ENCODE results near the gene TMEM127.

TMEM127 gene, protein sequence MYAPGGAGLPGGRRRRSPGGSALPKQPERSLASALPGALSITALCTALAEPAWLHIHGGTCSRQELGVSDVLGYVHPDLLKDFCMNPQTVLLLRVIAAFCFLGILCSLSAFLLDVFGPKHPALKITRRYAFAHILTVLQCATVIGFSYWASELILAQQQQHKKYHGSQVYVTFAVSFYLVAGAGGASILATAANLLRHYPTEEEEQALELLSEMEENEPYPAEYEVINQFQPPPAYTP

DNA sequence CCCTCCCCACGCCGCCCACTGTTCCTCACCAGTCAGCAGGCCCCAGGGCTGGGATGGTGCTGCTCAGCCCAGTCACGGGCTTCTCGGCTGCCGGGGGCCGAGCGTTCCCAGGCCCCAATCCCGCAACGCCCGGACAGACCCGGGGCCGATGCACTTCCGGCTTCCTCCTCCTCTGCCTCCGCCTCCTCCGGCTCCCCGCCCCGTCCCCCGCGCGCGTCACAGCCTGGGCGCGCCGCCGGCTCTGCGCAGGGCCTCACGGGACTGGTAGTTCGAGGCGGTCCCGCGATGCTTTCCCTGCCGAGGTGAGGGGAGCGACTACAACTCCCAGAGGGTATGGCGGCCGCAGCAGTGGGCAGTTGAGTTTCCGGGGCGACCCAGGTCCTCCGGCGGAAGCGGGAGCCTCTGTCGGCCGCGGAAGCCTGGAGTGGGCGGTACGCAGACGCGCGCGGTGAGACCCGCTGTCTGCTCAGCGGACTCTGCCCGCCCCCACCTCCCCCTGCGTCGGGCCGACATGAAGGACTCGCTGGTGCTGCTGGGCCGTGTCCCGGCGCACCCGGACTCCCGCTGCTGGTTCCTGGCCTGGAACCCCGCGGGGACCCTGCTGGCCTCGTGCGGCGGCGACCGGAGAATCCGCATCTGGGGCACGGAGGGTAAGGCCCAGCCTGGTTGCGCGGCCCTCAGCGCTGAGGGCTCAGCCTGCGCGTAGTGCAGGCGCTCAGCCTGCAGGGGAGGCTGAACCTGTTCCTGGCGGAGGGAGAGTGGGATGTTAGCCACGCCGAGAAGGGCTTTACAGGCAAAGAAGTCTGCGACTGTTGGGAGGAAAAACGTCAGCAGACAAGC lies at the start of gene TMEM127, which contains the start of gene CIAO1:
Gene TMEM127, minus strand, starts transcription at position 158 of the 840 bp plus-strand sequence. CDS start 616 bp downstream, outside the sequence.
Gene CIAO1, plus strand, starts transcription at position 386 of the 840 bp plus-strand sequence. Its CDS starts 126 bp downstream, at position 512.
- peak within 1 kb of the TSS; percentile 90 for H3K4me3 ChIP-seq (ENCODE audit: low read length)
- peak; percentile 91 for DNase-seq (ENCODE audit: low read depth)
- TF ChIP-seq, protein P1, sequence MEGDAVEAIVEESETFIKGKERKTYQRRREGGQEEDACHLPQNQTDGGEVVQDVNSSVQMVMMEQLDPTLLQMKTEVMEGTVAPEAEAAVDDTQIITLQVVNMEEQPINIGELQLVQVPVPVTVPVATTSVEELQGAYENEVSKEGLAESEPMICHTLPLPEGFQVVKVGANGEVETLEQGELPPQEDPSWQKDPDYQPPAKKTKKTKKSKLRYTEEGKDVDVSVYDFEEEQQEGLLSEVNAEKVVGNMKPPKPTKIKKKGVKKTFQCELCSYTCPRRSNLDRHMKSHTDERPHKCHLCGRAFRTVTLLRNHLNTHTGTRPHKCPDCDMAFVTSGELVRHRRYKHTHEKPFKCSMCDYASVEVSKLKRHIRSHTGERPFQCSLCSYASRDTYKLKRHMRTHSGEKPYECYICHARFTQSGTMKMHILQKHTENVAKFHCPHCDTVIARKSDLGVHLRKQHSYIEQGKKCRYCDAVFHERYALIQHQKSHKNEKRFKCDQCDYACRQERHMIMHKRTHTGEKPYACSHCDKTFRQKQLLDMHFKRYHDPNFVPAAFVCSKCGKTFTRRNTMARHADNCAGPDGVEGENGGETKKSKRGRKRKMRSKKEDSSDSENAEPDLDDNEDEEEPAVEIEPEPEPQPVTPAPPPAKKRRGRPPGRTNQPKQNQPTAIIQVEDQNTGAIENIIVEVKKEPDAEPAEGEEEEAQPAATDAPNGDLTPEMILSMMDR (conservative IDR thresholded peaks at IDR 0.05; ENCODE audit: low read depth, low read length) = peak; percentile 48

DNA sequence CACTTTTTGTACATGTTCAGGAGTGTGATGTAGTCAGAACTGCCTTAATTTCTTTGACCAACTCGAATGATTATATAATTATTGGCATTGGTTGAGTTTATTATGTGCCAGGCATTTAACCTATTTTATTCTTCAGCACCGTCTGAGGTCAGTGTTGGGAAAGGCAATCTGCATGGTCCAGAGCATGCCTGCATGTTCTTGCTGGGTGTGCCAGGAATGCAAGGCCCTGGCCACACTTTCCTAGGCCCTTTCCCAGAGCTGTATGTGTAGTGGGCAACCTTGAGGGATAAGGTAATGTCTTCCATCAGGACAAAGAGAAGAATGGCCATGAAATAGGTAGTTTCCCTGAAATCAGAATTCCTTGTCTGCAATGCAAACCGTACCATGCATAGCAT lies 49.2 kb upstream of the TMEM127 start:
- TF ChIP-seq, protein P1 (conservative IDR thresholded peaks at IDR 0.05; ENCODE audit: low read depth, low read length) = no peak
- H3K4me3 ChIP-seq (ENCODE audit: low read length) = no peak overlapping the region
- DNase-seq (ENCODE audit: low read depth) = no peak

DNA sequence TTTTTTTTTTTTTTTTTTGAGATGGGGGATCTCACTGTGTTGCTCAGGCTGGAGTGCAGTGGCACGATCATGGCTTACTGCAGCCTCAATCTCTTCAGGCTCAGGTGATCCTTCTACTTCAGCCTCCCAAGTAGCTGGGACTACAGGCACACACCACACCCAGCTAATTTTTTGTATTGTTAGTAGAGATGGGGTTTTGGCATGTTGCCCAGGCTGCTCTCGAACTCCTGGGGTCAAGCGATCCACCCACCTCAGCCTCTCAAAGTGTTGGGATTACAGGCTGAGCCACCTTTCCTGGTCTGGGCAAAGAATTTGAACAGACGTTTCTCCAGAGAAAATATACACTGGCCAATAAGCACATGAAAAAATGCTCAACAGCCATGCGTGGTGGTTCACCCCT lies 42.5 kb upstream of the TMEM127 start:
- TF ChIP-seq, protein P1 (conservative IDR thresholded peaks at IDR 0.05; ENCODE audit: low read depth, low read length) = no peak
- no peak for DNase-seq (ENCODE audit: low read depth)
- no peak overlapping the region for H3K4me3 ChIP-seq (ENCODE audit: low read length)

DNA sequence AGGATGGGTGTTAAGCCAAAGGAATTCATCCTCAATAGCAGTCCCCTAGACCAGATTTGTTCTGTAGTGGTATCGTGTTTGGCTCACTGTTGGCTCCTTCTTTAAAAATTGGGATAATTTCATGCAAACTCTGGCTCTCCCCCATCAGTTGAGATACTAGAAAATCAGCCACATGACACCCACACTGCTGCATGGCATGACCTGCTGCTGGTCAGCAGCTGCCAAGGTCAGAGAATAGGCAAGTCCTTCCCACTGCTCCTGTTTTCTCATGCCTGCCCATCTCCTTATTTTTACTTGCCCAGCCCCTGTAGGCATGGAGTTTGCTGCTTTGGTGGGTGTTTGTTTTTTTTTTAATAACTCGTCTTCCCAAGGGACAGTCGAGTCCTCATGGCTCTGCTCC lies 40.6 kb upstream of the TMEM127 start:
- no peak for DNase-seq (ENCODE audit: low read depth)
- TF ChIP-seq, protein P1 (conservative IDR thresholded peaks at IDR 0.05; ENCODE audit: low read depth, low read length) = no peak

DNA sequence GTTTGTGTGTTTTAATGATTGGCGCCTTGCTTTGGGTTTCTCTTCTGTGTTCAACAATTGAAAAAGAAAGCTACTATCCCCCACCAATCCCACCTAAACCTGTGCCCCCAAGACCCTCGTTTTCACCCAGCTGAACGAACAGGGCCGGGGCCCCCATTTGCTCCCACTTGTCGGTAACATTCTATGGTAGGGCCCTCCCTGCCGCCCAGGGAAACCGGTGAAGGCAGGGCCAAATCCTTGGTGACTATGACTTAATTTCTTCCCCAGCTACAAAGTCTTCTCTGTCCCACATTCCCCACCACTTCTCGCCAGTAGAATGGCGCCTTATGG lies 40.1 kb upstream of the TMEM127 start:
- TF ChIP-seq, protein P1 (conservative IDR thresholded peaks at IDR 0.05; ENCODE audit: low read depth, low read length) = no peak
- no peak for DNase-seq (ENCODE audit: low read depth)
- peak overlapping the region; percentile 99 for H3K4me3 ChIP-seq (ENCODE audit: low read length)

More for the DNA sequence above, 40.6 kb upstream of the TMEM127 start:
- peak overlapping the region; percentile 99 for H3K4me3 ChIP-seq (ENCODE audit: low read length)

DNA sequence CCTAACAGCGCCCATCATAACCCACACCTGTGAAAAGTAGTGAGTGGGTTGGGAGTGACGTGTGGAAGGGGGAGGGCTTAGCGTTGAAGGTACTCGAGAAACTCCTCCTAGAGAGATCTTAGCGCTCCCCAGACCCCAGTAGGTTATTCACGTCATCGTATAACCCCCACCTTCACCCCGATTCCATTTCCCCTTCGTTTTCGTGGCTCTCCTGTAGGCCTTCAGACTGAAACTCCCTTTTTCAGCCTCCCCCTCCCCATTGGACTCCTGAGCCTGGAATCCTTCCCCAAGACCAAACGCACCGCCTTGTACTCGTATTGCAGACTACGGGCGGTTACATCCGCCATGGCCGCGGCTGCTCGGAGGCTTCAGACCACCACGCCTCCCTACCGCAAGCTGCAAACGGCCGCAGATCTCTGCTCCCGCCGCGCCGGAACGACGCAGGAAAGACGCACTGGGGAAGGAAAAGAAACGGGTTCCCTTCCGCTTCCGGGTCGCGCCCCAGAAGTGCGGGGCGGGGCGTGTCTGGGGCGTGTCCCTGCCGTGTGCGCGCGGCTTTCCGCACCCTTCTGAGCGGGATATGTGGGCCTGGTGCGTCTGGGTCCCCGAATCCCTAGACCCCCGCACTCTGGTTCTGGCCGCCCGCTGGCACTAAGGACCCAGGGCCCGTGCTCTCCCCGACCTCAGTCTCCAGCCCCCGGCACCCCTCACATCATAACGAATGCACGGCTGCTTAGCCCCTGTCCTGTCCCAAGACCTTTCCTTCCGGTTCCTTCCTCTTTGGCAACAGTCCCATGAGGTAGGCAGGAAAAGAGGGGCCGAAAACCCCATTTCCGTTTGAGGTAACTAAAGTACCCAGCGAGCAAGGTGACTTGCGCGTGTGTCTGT lies 39.5 kb upstream of the TMEM127 start, which contains the start of gene SNRNP200:
Gene SNRNP200, minus strand, starts transcription at position 456 of the 888 bp plus-strand sequence. Its CDS starts 109 bp downstream, at position 347.
- peak within 1 kb of the TSS; percentile 99 for H3K4me3 ChIP-seq (ENCODE audit: low read length)
- DNase-seq (ENCODE audit: low read depth) = peak; percentile 30
- TF ChIP-seq, protein P1 (conservative IDR thresholded peaks at IDR 0.05; ENCODE audit: low read depth, low read length) = no peak
